ENCODE measurements around the gene BORCS5.

- TF ChIP-seq CTCF (IDR thresholded peaks at IDR 0.05) (no peak), POLR2A (IDR thresholded peaks at IDR 0.05) (no peak)
Observed at GRCh38 chr12:12319451-12320183, 37.3 kb upstream of the BORCS5 start.

Measured in body of pancreas (tissue), 4 donors.